H1 (cell line): ENCODE results near the gene SIK3. TPM values are rescaled to one million over a fixed set of nuclear protein-coding genes. Genes with fewer than 3 reads are reported as not detected.

Source experiments
- CTCF ChIA-PET: fragments of 300-600 bp; sonication (Branson Sonifier 250); formaldehyde crosslinking; loops from one replicate; lab custom pipeline; 2021; ENCODE audit not compliant: partially characterized antibody; lab: Charles Lee
- POLR2A ChIA-PET: fragments of 300-600 bp; sonication (Branson Sonifier 250); formaldehyde crosslinking; loops from one replicate; lab custom pipeline; 2021; ENCODE audit warnings: inconsistent platforms; ENCODE audit not compliant: partially characterized antibody; lab: Charles Lee
- DNase-seq, 2 experiments: peaks; one replicate each; pipeline versions ENCODE4 v3.0.0 to v3.0.0-alpha.2; 2010 to 2022; ENCODE audit warnings: low spot score in 2 of 2, low read depth in 1 of 2, mixed read lengths in 1 of 2
- FAIRE-seq: peaks from 2 replicates; lab custom pipeline; 2011; peaks lifted over from hg19 to GRCh38; lab: Jason Lieb, UNC
- H2AFZ ChIP-seq: 2 replicates; pipeline ENCODE4 v1.8.1; 2012; ENCODE audit warnings: low read length, inconsistent platforms
- H2AK5ac ChIP-seq: 2 replicates; pipeline ENCODE4 v1.6.1; 2013; ENCODE audit warnings: low read depth, low read length
- H2BK120ac ChIP-seq: replicated peaks from 2 replicates; pipeline ENCODE3; 2013; ENCODE audit warnings: low read depth, low read length, inconsistent platforms
- H2BK12ac ChIP-seq: 2 replicates; pipeline ENCODE4 v1.6.1; 2013; ENCODE audit warnings: low read depth, low read length
- H2BK15ac ChIP-seq: 2 replicates; pipeline ENCODE4 v1.6.1; 2013; ENCODE audit warnings: low read length
- H2BK20ac ChIP-seq: 2 replicates; pipeline ENCODE4 v1.6.1; 2013; ENCODE audit warnings: low read length
- H2BK5ac ChIP-seq: 2 replicates; pipeline ENCODE4 v1.6.1; 2013; ENCODE audit warnings: low read depth, low read length
- H3K14ac ChIP-seq: 2 replicates; pipeline ENCODE4 v1.6.1; 2013; ENCODE audit warnings: inconsistent platforms; ENCODE audit not compliant: insufficient read length
- H3K18ac ChIP-seq: 2 replicates; pipeline ENCODE4 v1.6.1; 2013; ENCODE audit warnings: low read length; ENCODE audit errors: extremely low read depth
- H3K23ac ChIP-seq: 2 replicates; pipeline ENCODE4 v1.6.1; 2013; ENCODE audit warnings: inconsistent platforms; ENCODE audit not compliant: insufficient read length
- H3K23me2 ChIP-seq: 2 replicates; pipeline ENCODE4 v1.6.1; 2013; ENCODE audit warnings: low read depth, low read length
- H3K27ac ChIP-seq: 2 replicates; pipeline ENCODE4 v1.6.1; 2011; ENCODE audit warnings: low read depth, low read length, inconsistent platforms
- H3K27me3 ChIP-seq, 4 experiments: replicated peaks in 1 of 4; 1 replicate in 1 of 4; 2 replicates in 3 of 4; pipeline versions ENCODE4 v1.6.1 to v1.8.1; 2011 to 2013; ENCODE audit warnings: low read length in 3 of 4, mild to moderate bottlenecking in 3 of 4, inconsistent platforms in 2 of 4, mixed read lengths in 2 of 4, moderate library complexity in 1 of 4; ENCODE audit not compliant: control insufficient read depth in 3 of 4, insufficient read depth in 3 of 4; ENCODE audit errors: extremely low read depth in 1 of 4
- H3K36me3 ChIP-seq, 4 experiments: 2 replicates each; pipeline versions ENCODE4 v1.6.1 to v1.8.1; 2011 to 2013; ENCODE audit warnings: mild to moderate bottlenecking in 4 of 4, low read length in 3 of 4, moderate library complexity in 2 of 4, control low read depth in 1 of 4, inconsistent platforms in 1 of 4; ENCODE audit not compliant: insufficient read depth in 4 of 4, control insufficient read depth in 2 of 4
- H3K4ac ChIP-seq: replicated peaks from 2 replicates; pipeline ENCODE3; 2013; ENCODE audit warnings: low read length, low read depth, mixed read lengths, inconsistent platforms; ENCODE audit not compliant: insufficient read length
- H3K4me1 ChIP-seq, 4 experiments: replicated peaks in 1 of 4; 1 replicate in 1 of 4; 2 replicates in 3 of 4; pipeline versions ENCODE4 v1.6.1 to v1.8.1; 2011 to 2013; ENCODE audit warnings: low read length in 3 of 4, inconsistent platforms in 2 of 4, mixed read lengths in 1 of 4; ENCODE audit not compliant: insufficient read depth in 4 of 4, control insufficient read depth in 3 of 4
- H3K4me2 ChIP-seq, 2 experiments: 2 replicates each; pipeline versions ENCODE4 v1.6.1 to v1.8.1; 2011 to 2013; ENCODE audit warnings: low read depth in 2 of 2, low read length in 2 of 2, control low read depth in 1 of 2, inconsistent platforms in 1 of 2, mild to moderate bottlenecking in 1 of 2; ENCODE audit not compliant: insufficient read depth in 1 of 2
- H3K4me3 ChIP-seq, 4 experiments: fragments of 200-600, 300-600 bp in 1 of 4; sonication (generic), shearing (Covaris generic), sonication (Bioruptor Twin) in 1 of 4; 2 replicates each; pipeline versions ENCODE4 v1.5.1 to v1.8.1; 2011 to 2016; ENCODE audit warnings: low read length in 4 of 4, low read depth in 3 of 4, control low read depth in 2 of 4, inconsistent platforms in 2 of 4, mild to moderate bottlenecking in 2 of 4, mixed read lengths in 1 of 4, moderate library complexity in 1 of 4; ENCODE audit not compliant: insufficient read depth in 2 of 4; ENCODE audit errors: extremely low read depth in 1 of 4
- H3K56ac ChIP-seq: replicated peaks from 2 replicates; pipeline ENCODE3; 2013; ENCODE audit warnings: low read depth, mild to moderate bottlenecking, mixed read lengths, low read length, inconsistent platforms; ENCODE audit not compliant: insufficient read length
- H3K79me1 ChIP-seq: 2 replicates; pipeline ENCODE4 v1.6.1; 2013; ENCODE audit warnings: low read depth, low read length, control low read depth
- H3K79me2 ChIP-seq, 2 experiments: 2 replicates each; pipeline versions ENCODE4 v1.6.1 to v1.8.1; 2012 to 2013; ENCODE audit warnings: low read length in 2 of 2, mild to moderate bottlenecking in 2 of 2, inconsistent platforms in 1 of 2; ENCODE audit not compliant: insufficient read depth in 2 of 2, control insufficient read depth in 1 of 2
- H3K9ac ChIP-seq, 4 experiments: replicated peaks in 1 of 4; 1 replicate in 1 of 4; 2 replicates in 3 of 4; pipeline versions ENCODE4 v1.6.1 to v1.8.1; 2011 to 2013; ENCODE audit warnings: low read depth in 3 of 4, low read length in 3 of 4, control low read depth in 2 of 4, mild to moderate bottlenecking in 2 of 4, moderate library complexity in 2 of 4, inconsistent platforms in 1 of 4; ENCODE audit errors: extremely low read depth in 1 of 4
- H3K9me3 ChIP-seq, 2 experiments: 2 replicates each; pipeline versions ENCODE4 v1.6.1 to v1.8.1; 2012 to 2013; ENCODE audit warnings: mild to moderate bottlenecking in 2 of 2, moderate library complexity in 2 of 2, control low read depth in 1 of 2, inconsistent platforms in 1 of 2, low read depth in 1 of 2, low read length in 1 of 2, mixed read lengths in 1 of 2; ENCODE audit not compliant: insufficient read depth in 2 of 2
- H4K20me1 ChIP-seq, 2 experiments: replicated peaks in 1 of 2; 2 replicates each; pipeline versions ENCODE3 to v1.8.1; 2011 to 2013; ENCODE audit warnings: inconsistent platforms in 2 of 2, low read length in 2 of 2, mild to moderate bottlenecking in 1 of 2; ENCODE audit not compliant: insufficient read depth in 2 of 2, control insufficient read depth in 1 of 2
- H4K5ac ChIP-seq: 2 replicates; pipeline ENCODE4 v1.6.1; 2013; ENCODE audit warnings: low read length, low read depth, mixed read lengths, inconsistent platforms; ENCODE audit not compliant: insufficient read length
- H4K8ac ChIP-seq: 2 replicates; pipeline ENCODE4 v1.8.0; 2013; ENCODE audit warnings: mild to moderate bottlenecking, moderate library complexity, low read length, inconsistent platforms; ENCODE audit not compliant: insufficient read depth; ENCODE audit errors: extremely low read depth
- H4K91ac ChIP-seq: replicated peaks from 2 replicates; pipeline ENCODE3; 2013; ENCODE audit warnings: low read length, mixed read lengths, inconsistent platforms; ENCODE audit not compliant: insufficient read length
- BACH1 ChIP-seq: IDR thresholded peaks from 2 replicates; pipeline ENCODE4 v1.6.1; 2012; ENCODE audit warnings: low read length, improper control_type of control experiment
- BCL11A ChIP-seq, 2 experiments: IDR thresholded peaks; one replicate each; pipeline ENCODE4 v1.6.1; 2011; ENCODE audit warnings: low read depth in 2 of 2, low read length in 2 of 2, mild to moderate bottlenecking in 2 of 2
- CTCF ChIP-seq, 3 experiments: IDR thresholded peaks; 1 replicate in 2 of 3; 2 replicates in 1 of 3; pipeline versions ENCODE4 v1.5.1 to v1.6.1; 2011; ENCODE audit warnings: low read length in 3 of 3, mild to moderate bottlenecking in 3 of 3, inconsistent platforms in 2 of 3, low read depth in 1 of 3, moderate library complexity in 1 of 3; ENCODE audit not compliant: insufficient read depth in 1 of 3; ENCODE audit errors: control extremely low read depth in 1 of 3
- EZH2 ChIP-seq: fragments of 200-600 bp; sonication (generic); IDR thresholded peaks from 2 replicates; pipeline ENCODE4 v1.7.1; 2012; ENCODE audit warnings: low read depth, mild to moderate bottlenecking, moderate library complexity, low read length, inconsistent platforms; ENCODE audit not compliant: severe bottlenecking
- HDAC6 ChIP-seq: IDR thresholded peaks from one replicate; pipeline ENCODE4 v1.7.1; 2012; ENCODE audit warnings: low read depth, mild to moderate bottlenecking, inconsistent platforms, low read length, moderate library complexity
- JUN ChIP-seq: IDR thresholded peaks from 2 replicates; pipeline ENCODE4 v1.6.1; 2011; ENCODE audit warnings: low read depth, mild to moderate bottlenecking, improper control_type of control experiment, low read length
- KDM1A ChIP-seq: fragments of 200-600, 300-600 bp; sonication (generic); IDR thresholded peaks from 2 replicates; pipeline ENCODE4 v1.7.1; 2016; ENCODE audit warnings: mild to moderate bottlenecking, low read length, borderline replicate concordance
- NANOG ChIP-seq: IDR thresholded peaks from 2 replicates; pipeline ENCODE4 v1.6.1; 2011; ENCODE audit warnings: low read length, low read depth, mild to moderate bottlenecking, inconsistent platforms; ENCODE audit not compliant: insufficient read depth, poor library complexity, severe bottlenecking
- POU5F1 ChIP-seq: IDR thresholded peaks from 2 replicates; pipeline ENCODE4 v1.6.1; 2011; ENCODE audit warnings: low read depth, mild to moderate bottlenecking, low read length, moderate library complexity
- USF2 ChIP-seq: IDR thresholded peaks from 2 replicates; pipeline ENCODE4 v1.6.1; 2011; ENCODE audit warnings: low read length, improper control_type of control experiment
- WGBS, 2 experiments: shearing (Covaris generic) in 1 of 2; methylation state at CpG; one replicate each; pipeline versions ENCODE4 v1.1.6 to v1.1.7; 2013 to 2015; ENCODE audit warnings: low lambda C conversion rate in 2 of 2, mixed read lengths in 2 of 2, inconsistent platforms in 1 of 2, low coverage in 1 of 2, missing lambda C conversion rate in 1 of 2; ENCODE audit not compliant: insufficient replicate concordance in 2 of 2, insufficient coverage in 1 of 2, insufficient read length in 1 of 2; ENCODE audit errors: extremely low coverage in 1 of 2, missing lambda C conversion rate in 1 of 2; 5-methylcytosine and 5-hydroxymethylcytosine counted together
- polyA plus RNA-seq, 7 experiments: library from polyadenylated mRNA; depleted of rRNA in 3 of 7; stranded (reverse) in 5 of 7; unstranded in 2 of 7; fragments of >200 nt in 5 of 7; fragments of 200-250 nt in 2 of 7; gene quantifications; 1 replicate in 5 of 7; 2 replicates in 1 of 7; 4 replicates in 1 of 7; pipeline versions ENCODE4 v1.2.1 to v1.2.3, GENCODE V29; 2011 to 2013; ENCODE audit warnings: missing spikeins in 2 of 7, mixed read lengths in 2 of 7
- total RNA-seq: library from RNA; stranded (reverse); fragmentation: NEBNext Ultra II Directional; extraction: Animal tissue kit (Norgen Biotek cat#: 25700); gene quantifications from 2 replicates; pipeline ENCODE4 v1.2.1, GENCODE V29; 2021

Gene SIK3
- total and polyA plus RNA-seq, 2 of the 8 experiments (the other 6 are each of a cell fraction or from before 2014, with no cell fraction given) = 19.9 to 32.1 TPM

- Histone ChIP-seq H3K56ac (no peak overlapping the region), H2BK20ac (no peak overlapping the region), H3K4ac (no peak overlapping the region), H2BK15ac (no peak overlapping the region), H4K91ac (no peak overlapping the region), H3K27ac (no peak overlapping the region), H4K8ac (no peak overlapping the region), H3K79me1 (peaks cover 3% of the 10 kb centered on the region; the same call in 1 of the 2 replicates), H3K4me1 (peaks cover 0 to 15% (median 4%) of the 10 kb centered on the region in 4 experiments; a peak in 6 of 7 replicates), H3K79me2 (peaks cover 0 to 86% of the 10 kb centered on the region in 2 experiments; a peak in 3 of 4 replicates), H2BK12ac (no peak overlapping the region), H3K4me2 (no peak overlapping the region), H4K20me1 (peaks cover 5 to 7% of the 10 kb centered on the region in 2 experiments), H2BK120ac (no peak overlapping the region), H3K14ac (no peak overlapping the region), H4K5ac (no peak overlapping the region), H3K9me3 (no peaks in the 10 kb centered on the region), H2AK5ac (no peak overlapping the region), H3K9ac (no peak overlapping the region), H3K23ac (no peak overlapping the region), H3K36me3 (no peaks in the 10 kb centered on the region), H3K23me2 (no peaks in the 10 kb centered on the region), H2AFZ (no peak overlapping the region), H3K18ac (no peak overlapping the region), H2BK5ac (no peak overlapping the region), H3K27me3 (no peaks in the 10 kb centered on the region), H3K4me3 (no peak overlapping the region)
- DNase-seq (no peak), FAIRE-seq (no peak)
- ChIA-PET POLR2A (no interaction called here), CTCF (interaction anchor here (0.7 to 3.1 kb wide), 3 partner anchors 10 to 24 kb away, joined by 3 to 10 read pairs (median 4); no protein-coding TSS in a partner anchor)
- 77% methylated on average over 2 of the region's 2 CpGs; no CpG with 5 or more reads in 1 of the 2 experiments for WGBS, 2 experiments
- TF ChIP-seq POU5F1 (no peak), KDM1A (no peak), JUN (no peak), USF2 (no peak), NANOG (no peak), EZH2 (no peak), BCL11A (IDR thresholded peaks at IDR 0.05; ENCODE audit: low read depth in 2 of 2, low read length in 2 of 2) (no peak), CTCF (IDR thresholded peaks at IDR 0.05; ENCODE audit: control extremely low read depth in 1 of 3, insufficient read depth in 1 of 3, low read depth in 1 of 3, low read length in 3 of 3) (no peak), BACH1 (no peak), HDAC6 (no peak)
Observed at GRCh38 chr11:117073539-117073938, 24.7 kb downstream of the SIK3 start.
